ENCODE measurements around the gene FTSJ3.

FTSJ3 gene

DNA sequence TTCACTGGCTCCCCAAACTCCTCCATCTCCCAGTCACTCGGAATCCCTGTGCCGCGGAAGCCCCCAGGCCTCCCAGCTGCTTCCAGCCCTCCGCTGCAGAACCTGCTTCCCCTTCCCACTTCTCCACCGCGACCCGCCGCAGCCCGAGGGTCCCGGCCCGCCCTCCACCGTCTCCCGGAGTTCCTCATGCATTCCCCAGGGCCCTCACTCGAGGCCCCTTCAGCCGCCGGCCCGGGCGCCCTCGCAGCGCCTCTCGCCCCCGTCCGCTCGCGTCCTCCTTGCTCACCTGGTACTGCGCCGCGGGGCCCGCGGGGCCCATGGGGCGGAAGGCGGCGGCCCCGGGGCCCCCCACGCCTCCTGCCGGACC is 14.7 kb upstream of the FTSJ3 start:
- ATAC-seq: peak; percentile 7
- no peak for TF ChIP-seq ZFP30 (CRISPR knock-in tag; IDR thresholded peaks at IDR 0.05)
- no peak for TF ChIP-seq BACH2 (CRISPR knock-in tag; IDR thresholded peaks at IDR 0.05; ENCODE audit: borderline replicate concordance)

DNA sequence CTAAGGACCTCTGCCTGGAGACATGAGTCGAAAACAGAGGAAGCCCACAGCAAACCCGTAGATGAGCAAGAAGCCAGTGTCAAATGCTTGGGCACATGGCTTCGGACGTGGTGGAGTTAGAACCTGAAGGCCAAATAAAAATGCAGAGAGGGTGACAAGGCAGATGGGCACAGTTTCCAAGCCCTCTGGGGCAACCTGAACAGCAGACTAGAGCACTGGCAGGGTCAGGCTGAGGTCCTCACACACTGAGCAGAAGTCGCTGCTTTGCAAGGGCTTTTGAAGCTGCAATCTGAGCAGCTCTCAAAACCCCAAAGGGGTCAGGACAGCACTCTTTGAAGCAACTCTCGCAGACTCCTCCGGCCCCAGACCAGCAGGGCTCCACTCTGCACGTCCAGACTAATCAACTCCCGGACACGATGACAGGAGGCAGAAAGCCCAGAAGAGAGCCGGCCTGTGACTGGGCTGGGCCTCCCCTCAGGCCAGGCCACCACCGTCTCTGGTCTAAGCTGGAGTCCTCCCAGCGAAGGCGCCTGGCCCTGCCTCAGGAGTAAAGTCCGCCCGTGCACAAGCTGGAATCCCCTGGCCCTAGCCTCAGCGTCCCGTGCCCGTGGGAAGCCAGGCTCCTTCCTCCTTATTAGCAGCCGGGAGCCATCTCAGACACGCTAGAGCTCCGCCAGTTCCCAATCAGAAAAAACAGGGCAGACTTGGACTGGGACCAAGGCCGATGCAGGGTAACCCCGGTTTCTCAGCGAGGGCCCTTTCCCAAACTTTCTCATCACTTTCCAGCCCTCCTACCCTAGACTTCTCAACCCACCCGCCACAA is 14.1 kb upstream of the FTSJ3 start:
- 0 out of 2 replicates have a peak, but pooled peaks have one; percentile 36 for TF ChIP-seq GLIS3 (CRISPR knock-in tag; IDR thresholded peaks at IDR 0.05)
- TF ChIP-seq TCF4 (CRISPR knock-in tag; IDR thresholded peaks at IDR 0.05; ENCODE audit: borderline replicate concordance): peak; percentile 73; the same call in 1 of the 2 replicates
- TF ChIP-seq PPARA (CRISPR knock-in tag; IDR thresholded peaks at IDR 0.05; ENCODE audit: borderline replicate concordance): no peak
- TF ChIP-seq ZNF70 (CRISPR knock-in tag; IDR thresholded peaks at IDR 0.05): peak; percentile 72
- peak; percentile 87 for ATAC-seq

DNA sequence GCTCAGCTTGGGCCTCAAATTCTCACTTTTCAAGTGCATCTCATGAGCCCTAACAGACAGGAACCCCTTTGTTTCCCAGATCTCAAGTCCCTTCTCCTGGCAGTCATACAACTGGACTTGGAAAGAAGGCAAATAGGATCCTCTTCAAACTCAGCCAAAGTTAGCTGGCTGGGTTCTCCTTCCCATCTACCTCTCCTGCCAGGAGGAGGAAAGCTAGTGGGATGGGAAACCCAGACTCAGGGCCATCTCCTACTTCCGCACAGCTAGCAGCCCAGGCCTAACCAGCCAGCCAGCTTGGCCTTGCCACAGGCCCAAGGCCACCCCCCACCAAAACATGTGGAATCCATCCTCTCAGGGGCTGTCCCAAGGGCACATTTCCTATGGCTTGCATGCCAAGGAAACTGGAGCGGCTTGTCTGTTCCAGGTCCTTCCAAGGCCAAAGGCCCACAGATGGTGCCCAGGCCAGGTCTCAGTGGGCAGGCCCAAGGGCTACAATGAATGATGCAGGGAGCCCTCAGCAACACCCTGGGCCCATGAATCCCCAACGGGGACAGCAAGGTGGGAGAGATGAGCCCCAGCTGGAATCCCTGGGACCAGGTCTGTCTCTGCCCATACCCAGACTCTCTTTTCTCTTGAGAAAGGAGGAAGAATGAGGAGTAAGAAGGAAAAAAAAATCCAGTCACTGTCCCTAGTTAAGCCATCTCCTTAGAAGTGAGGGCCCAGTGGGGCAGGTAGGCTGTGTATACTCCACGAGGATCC is 13.3 kb upstream of the FTSJ3 start:
- TF ChIP-seq OSR1 (CRISPR knock-in tag; IDR thresholded peaks at IDR 0.05) (no peak), ZC3H10 (CRISPR knock-in tag; IDR thresholded peaks at IDR 0.05) (no peak), ZNF8 (CRISPR knock-in tag; IDR thresholded peaks at IDR 0.05) (no peak), ZNF565 (CRISPR knock-in tag; conservative IDR thresholded peaks at IDR 0.05; ENCODE audit: low read depth) (no peak), BACH2 (CRISPR knock-in tag; IDR thresholded peaks at IDR 0.05; ENCODE audit: borderline replicate concordance) (no peak), ZFP30 (CRISPR knock-in tag; IDR thresholded peaks at IDR 0.05) (no peak), ZNF70 (CRISPR knock-in tag; IDR thresholded peaks at IDR 0.05) (no peak), TCF4 (CRISPR knock-in tag; IDR thresholded peaks at IDR 0.05; ENCODE audit: borderline replicate concordance) (no peak), RARB (CRISPR knock-in tag; IDR thresholded peaks at IDR 0.05) (no peak)
- TF ChIP-seq, protein P1, sequence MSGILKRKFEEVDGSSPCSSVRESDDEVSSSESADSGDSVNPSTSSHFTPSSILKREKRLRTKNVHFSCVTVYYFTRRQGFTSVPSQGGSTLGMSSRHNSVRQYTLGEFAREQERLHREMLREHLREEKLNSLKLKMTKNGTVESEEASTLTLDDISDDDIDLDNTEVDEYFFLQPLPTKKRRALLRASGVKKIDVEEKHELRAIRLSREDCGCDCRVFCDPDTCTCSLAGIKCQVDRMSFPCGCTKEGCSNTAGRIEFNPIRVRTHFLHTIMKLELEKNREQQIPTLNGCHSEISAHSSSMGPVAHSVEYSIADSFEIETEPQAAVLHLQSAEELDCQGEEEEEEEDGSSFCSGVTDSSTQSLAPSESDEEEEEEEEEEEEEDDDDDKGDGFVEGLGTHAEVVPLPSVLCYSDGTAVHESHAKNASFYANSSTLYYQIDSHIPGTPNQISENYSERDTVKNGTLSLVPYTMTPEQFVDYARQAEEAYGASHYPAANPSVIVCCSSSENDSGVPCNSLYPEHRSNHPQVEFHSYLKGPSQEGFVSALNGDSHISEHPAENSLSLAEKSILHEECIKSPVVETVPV (CRISPR knock-in tag; IDR thresholded peaks at IDR 0.05): no peak
- TF ChIP-seq, protein P2, sequence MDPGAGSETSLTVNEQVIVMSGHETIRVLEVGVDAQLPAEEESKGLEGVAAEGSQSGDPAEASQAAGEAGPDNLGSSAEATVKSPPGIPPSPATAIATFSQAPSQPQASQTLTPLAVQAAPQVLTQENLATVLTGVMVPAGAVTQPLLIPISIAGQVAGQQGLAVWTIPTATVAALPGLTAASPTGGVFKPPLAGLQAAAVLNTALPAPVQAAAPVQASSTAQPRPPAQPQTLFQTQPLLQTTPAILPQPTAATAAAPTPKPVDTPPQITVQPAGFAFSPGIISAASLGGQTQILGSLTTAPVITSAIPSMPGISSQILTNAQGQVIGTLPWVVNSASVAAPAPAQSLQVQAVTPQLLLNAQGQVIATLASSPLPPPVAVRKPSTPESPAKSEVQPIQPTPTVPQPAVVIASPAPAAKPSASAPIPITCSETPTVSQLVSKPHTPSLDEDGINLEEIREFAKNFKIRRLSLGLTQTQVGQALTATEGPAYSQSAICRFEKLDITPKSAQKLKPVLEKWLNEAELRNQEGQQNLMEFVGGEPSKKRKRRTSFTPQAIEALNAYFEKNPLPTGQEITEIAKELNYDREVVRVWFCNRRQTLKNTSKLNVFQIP (CRISPR knock-in tag; IDR thresholded peaks at IDR 0.05; ENCODE audit: borderline replicate concordance, low read depth): no peak
- TF ChIP-seq, protein P3, sequence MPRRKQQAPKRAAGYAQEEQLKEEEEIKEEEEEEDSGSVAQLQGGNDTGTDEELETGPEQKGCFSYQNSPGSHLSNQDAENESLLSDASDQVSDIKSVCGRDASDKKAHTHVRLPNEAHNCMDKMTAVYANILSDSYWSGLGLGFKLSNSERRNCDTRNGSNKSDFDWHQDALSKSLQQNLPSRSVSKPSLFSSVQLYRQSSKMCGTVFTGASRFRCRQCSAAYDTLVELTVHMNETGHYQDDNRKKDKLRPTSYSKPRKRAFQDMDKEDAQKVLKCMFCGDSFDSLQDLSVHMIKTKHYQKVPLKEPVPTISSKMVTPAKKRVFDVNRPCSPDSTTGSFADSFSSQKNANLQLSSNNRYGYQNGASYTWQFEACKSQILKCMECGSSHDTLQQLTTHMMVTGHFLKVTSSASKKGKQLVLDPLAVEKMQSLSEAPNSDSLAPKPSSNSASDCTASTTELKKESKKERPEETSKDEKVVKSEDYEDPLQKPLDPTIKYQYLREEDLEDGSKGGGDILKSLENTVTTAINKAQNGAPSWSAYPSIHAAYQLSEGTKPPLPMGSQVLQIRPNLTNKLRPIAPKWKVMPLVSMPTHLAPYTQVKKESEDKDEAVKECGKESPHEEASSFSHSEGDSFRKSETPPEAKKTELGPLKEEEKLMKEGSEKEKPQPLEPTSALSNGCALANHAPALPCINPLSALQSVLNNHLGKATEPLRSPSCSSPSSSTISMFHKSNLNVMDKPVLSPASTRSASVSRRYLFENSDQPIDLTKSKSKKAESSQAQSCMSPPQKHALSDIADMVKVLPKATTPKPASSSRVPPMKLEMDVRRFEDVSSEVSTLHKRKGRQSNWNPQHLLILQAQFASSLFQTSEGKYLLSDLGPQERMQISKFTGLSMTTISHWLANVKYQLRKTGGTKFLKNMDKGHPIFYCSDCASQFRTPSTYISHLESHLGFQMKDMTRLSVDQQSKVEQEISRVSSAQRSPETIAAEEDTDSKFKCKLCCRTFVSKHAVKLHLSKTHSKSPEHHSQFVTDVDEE (CRISPR knock-in tag; IDR thresholded peaks at IDR 0.05): no peak
- ATAC-seq: no peak

DNA sequence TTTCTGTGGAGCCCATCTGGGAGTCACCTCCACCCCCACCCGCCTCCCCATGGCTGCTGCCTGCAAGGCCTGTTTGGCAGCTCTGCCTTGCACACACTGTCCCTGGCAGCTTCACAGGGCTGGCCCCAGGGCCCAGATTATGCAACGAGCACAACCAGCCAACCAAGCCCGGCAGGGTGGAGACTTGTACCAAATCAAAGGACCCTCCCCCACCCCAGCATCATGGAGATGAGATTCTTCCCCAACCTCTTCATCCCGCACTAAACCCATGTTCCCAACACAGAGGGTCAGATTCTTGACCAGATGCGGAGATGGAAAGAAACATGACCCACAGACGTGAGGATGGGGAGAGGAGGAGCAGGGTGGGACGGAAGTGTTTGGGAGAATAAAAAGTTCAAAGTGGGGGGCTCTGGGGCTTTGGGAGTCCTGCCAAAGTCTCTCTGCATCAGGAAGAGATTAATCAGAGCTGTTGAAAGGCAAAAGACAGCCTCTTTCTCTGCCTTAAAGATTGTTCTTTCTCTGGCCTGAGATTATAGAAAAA is 11.2 kb upstream of the FTSJ3 start:
- no peak for TF ChIP-seq ZFP30 (CRISPR knock-in tag; IDR thresholded peaks at IDR 0.05)
- TF ChIP-seq, protein P2 (CRISPR knock-in tag; IDR thresholded peaks at IDR 0.05; ENCODE audit: borderline replicate concordance, low read depth): no peak
- TF ChIP-seq, protein P3 (CRISPR knock-in tag; IDR thresholded peaks at IDR 0.05): no peak
- no peak for TF ChIP-seq ZNF70 (CRISPR knock-in tag; IDR thresholded peaks at IDR 0.05)
- TF ChIP-seq ZC3H10 (CRISPR knock-in tag; IDR thresholded peaks at IDR 0.05): no peak
- TF ChIP-seq SNAI2 (CRISPR knock-in tag; IDR thresholded peaks at IDR 0.05): no peak
- no peak for TF ChIP-seq ZFP3 (CRISPR knock-in tag; IDR thresholded peaks at IDR 0.05)
- TF ChIP-seq ZNF565 (CRISPR knock-in tag; conservative IDR thresholded peaks at IDR 0.05; ENCODE audit: low read depth): no peak
- TF ChIP-seq ISL1 (CRISPR knock-in tag; IDR thresholded peaks at IDR 0.05): no peak
- TF ChIP-seq PPARA (CRISPR knock-in tag; IDR thresholded peaks at IDR 0.05; ENCODE audit: borderline replicate concordance): no peak
- no peak for TF ChIP-seq BACH2 (CRISPR knock-in tag; IDR thresholded peaks at IDR 0.05; ENCODE audit: borderline replicate concordance)
- no peak for TF ChIP-seq ARNTL (CRISPR knock-in tag; IDR thresholded peaks at IDR 0.05; ENCODE audit: borderline replicate concordance, low read depth)
- TF ChIP-seq RARB (CRISPR knock-in tag; IDR thresholded peaks at IDR 0.05): no peak

More for the DNA sequence above, 11.2 kb upstream of the FTSJ3 start:
- no peak for ATAC-seq

Data from SK-N-SH treated with all-trans-retinoic acid at 6 μM for 48 hours (cell line).